A673 (cell line): Measurements from ENCODE around the gene ALPK3. TPM values are rescaled to one million over a fixed set of nuclear protein-coding genes. Genes with fewer than 3 reads are reported as not detected.

Source experiments
- BruUV-seq: library from RNA; stranded (reverse); fragments of 400-500 nt; replicated peaks from 2 replicates; lab custom pipeline; 2021; lab: Mats Ljungman, UMichigan
- CTCF ChIA-PET: fragments of 300-600 bp; sonication (Branson Sonifier 250); formaldehyde crosslinking; loops from one replicate; lab custom pipeline; 2022; ENCODE audit warnings: antibody characterized with exemption; lab: Charles Lee
- POLR2A ChIA-PET: fragments of 300-600 bp; sonication (Branson Sonifier 250); formaldehyde crosslinking; loops from one replicate; lab custom pipeline; 2022; ENCODE audit warnings: antibody characterized with exemption; ENCODE audit not compliant: low non-redundant PET; lab: Charles Lee
- DNase-seq: peaks from one replicate; pipeline ENCODE4 v3.0.0-alpha.2; 2015; ENCODE audit warnings: low spot score
- H3K27ac ChIP-seq: fragments of 200-600 bp; sonication (generic); 2 replicates; pipeline ENCODE4 v1.5.1; 2016; ENCODE audit warnings: mixed run types, low read depth, mild to moderate bottlenecking, mixed read lengths, antibody characterized with exemption, low read length; ENCODE audit not compliant: poor library complexity, severe bottlenecking
- H3K27me3 ChIP-seq: fragments of 200-600 bp; sonication (generic); replicated peaks from 2 replicates; pipeline ENCODE4 v1.6.1; 2017; ENCODE audit warnings: mixed run types, low read depth, mild to moderate bottlenecking, mixed read lengths, antibody characterized with exemption, low read length; ENCODE audit not compliant: insufficient read depth, poor library complexity
- H3K36me3 ChIP-seq: fragments of 200-600 bp; sonication (generic); 2 replicates; pipeline ENCODE4 v1.6.1; 2016; ENCODE audit warnings: mixed run types, mild to moderate bottlenecking, mixed read lengths, antibody characterized with exemption, low read length; ENCODE audit not compliant: insufficient read depth, poor library complexity, severe bottlenecking
- H3K4me1 ChIP-seq: fragments of 200-600 bp; sonication (generic); 2 replicates; pipeline ENCODE4 v1.6.1; 2017; ENCODE audit warnings: mixed run types, mild to moderate bottlenecking, mixed read lengths, antibody characterized with exemption, low read length; ENCODE audit not compliant: insufficient read depth, poor library complexity, severe bottlenecking
- H3K4me3 ChIP-seq: fragments of 200-600 bp; sonication (generic); 2 replicates; pipeline ENCODE4 v1.5.1; 2016; ENCODE audit warnings: low read depth, mixed run types, mild to moderate bottlenecking, mixed read lengths, low read length; ENCODE audit not compliant: poor library complexity, severe bottlenecking
- H3K9me3 ChIP-seq: fragments of 200-600 bp; sonication (generic); 2 replicates; pipeline ENCODE4 v1.6.1; 2016; ENCODE audit warnings: mixed run types, low read depth, mild to moderate bottlenecking, mixed read lengths, antibody characterized with exemption, low read length; ENCODE audit not compliant: poor library complexity, severe bottlenecking
- EZH2 ChIP-seq: fragments of 200-600 bp; sonication (generic); IDR thresholded peaks from 2 replicates; pipeline ENCODE4 v1.6.1; 2017; ENCODE audit warnings: borderline replicate concordance, low read depth, mild to moderate bottlenecking, mixed read lengths, antibody characterized with exemption, low read length; ENCODE audit not compliant: poor library complexity, severe bottlenecking
- intact Hi-C: fragments of 100-400 bp; cut with micrococcal nuclease; formaldehyde crosslinking; loops from one replicate; pipeline ENCODE4 v1.10.0; 2022; ENCODE audit not compliant: unreplicated experiment
- total RNA-seq: library from RNA; stranded (reverse); gene quantifications from 2 replicates; pipeline ENCODE4 v1.2.3, GENCODE V29; 2021
- TF ChIP-seq, protein P1 (sequence below): fragments of 300-800, 200-600 bp; sonication (generic); conservative IDR thresholded peaks from 2 replicates; pipeline ENCODE4 v1.5.1; 2017; ENCODE audit warnings: low read depth, mild to moderate bottlenecking, antibody characterized with exemption, low read length, moderate library complexity, mixed read lengths

Gene ALPK3
- total RNA-seq, 1 experiment from 2014 or later, result 0.67 TPM

DNA sequence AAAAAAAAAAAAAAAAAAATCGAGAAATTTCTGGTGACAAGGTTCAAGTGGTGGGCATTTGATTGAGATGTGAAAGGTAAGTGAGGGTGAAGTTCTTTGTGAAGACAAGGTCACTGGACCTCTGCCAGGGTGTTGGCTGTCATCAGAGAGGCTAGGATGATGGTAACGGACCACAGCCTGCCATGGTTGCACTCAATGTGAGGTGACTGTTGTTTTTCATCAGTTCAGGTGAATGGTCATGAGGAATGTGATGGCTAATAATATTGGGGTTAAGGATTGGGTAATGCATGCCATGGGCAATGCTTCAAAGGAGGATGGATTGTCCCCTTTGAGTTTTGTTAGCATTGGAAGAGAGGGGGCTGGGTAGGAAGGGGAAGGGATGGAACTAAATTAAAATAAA is 4.3 kb upstream of the ALPK3 start:
- Histone ChIP-seq H3K27me3 (no peaks in the 10 kb centered on the region), H3K4me3 (no peak overlapping the region), H3K27ac (no peak overlapping the region), H3K36me3 (no peaks in the 10 kb centered on the region), H3K4me1 (no peaks in the 10 kb centered on the region), H3K9me3 (no peaks in the 10 kb centered on the region)
- TF ChIP-seq, protein P1, sequence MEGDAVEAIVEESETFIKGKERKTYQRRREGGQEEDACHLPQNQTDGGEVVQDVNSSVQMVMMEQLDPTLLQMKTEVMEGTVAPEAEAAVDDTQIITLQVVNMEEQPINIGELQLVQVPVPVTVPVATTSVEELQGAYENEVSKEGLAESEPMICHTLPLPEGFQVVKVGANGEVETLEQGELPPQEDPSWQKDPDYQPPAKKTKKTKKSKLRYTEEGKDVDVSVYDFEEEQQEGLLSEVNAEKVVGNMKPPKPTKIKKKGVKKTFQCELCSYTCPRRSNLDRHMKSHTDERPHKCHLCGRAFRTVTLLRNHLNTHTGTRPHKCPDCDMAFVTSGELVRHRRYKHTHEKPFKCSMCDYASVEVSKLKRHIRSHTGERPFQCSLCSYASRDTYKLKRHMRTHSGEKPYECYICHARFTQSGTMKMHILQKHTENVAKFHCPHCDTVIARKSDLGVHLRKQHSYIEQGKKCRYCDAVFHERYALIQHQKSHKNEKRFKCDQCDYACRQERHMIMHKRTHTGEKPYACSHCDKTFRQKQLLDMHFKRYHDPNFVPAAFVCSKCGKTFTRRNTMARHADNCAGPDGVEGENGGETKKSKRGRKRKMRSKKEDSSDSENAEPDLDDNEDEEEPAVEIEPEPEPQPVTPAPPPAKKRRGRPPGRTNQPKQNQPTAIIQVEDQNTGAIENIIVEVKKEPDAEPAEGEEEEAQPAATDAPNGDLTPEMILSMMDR, result no peak
- no peak for TF ChIP-seq EZH2
- POLR2A ChIA-PET, result no interaction called here
- BruUV-seq, result no TSS peak
- no peak for DNase-seq
- CTCF ChIA-PET, result interaction anchor here (0.6 kb wide), 1 partner anchor 225 kb away, joined by 7 read pairs; no protein-coding TSS in a partner anchor
- intact Hi-C loops, result no loop called here

DNA sequence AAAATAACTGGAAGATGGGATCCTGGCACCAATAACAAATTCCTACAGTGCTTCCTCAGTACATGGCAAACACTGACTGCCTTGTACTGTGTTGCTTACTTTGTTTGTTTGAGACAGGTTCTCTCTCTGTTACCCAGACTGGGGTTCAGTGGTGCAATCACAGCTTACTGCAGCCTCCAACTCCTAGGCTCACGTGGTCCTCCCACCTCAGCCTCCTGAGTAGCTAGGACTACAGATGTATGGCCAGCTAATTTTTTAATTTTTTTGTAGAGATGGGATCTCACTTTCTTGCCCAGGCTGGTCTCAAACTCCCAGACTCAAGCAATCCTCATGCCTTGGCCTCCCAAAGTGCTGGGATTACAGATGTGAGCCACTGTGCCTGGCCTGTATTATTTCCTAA is 3.7 kb upstream of the ALPK3 start:
- Histone ChIP-seq H3K27ac (no peak overlapping the region), H3K27me3 (no peaks in the 10 kb centered on the region), H3K4me1 (peaks cover 5% of the 10 kb centered on the region), H3K4me3 (no peak overlapping the region), H3K9me3 (no peaks in the 10 kb centered on the region), H3K36me3 (no peaks in the 10 kb centered on the region)
- ChIA-PET CTCF (no interaction called here), POLR2A (no interaction called here)
- no TSS peak for BruUV-seq
- intact Hi-C loops, result no loop called here
- TF ChIP-seq, protein P1, result no peak
- no peak for TF ChIP-seq EZH2
- DNase-seq, result no peak

DNA sequence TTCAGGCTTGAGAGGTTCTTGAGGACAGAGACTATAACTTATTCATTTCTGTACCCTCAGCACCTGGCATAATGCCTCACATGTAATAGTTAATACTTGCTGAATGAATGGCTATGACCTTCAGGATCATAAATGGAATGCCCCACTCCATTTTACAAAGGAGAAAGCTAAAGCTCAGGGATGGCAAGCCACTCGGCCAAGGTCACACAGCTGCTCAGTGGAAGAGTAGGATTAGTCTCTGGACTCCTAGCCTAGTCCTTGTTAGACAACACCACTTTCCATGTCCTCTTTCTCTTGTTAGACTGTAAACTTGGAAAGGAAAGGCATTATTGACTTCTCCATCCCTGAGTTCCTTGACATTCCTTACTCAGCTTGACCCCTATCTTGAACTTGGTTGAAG is 3.2 kb upstream of the ALPK3 start:
- CTCF ChIA-PET, result no interaction called here

DNA sequence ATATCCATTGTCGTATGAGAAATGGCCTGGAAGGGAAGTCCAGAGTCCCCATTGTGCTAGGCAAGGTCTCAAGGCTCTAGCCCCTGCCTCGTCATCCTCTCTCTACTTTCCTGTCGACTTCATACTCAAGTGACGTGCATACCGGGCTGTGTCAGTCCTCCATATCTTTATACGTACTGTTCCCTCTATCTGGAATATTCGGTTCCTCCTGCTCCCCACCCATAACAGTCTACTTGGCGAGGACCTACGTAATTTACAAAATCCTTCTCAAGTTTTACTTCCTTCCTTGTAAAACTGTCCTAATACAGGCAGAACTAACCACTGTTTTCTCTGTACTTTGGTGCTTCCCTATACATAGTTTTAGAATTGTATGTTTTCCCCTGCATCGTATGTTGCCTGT is 2.2 kb upstream of the ALPK3 start:
- Histone ChIP-seq H3K4me1 (peaks cover 13% of the 10 kb centered on the region), H3K27me3 (no peaks in the 10 kb centered on the region), H3K9me3 (no peaks in the 10 kb centered on the region), H3K27ac (no peak overlapping the region), H3K36me3 (no peaks in the 10 kb centered on the region), H3K4me3 (no peak overlapping the region)
- DNase-seq, result no peak
- intact Hi-C loops, result no loop called here
- no TSS peak for BruUV-seq
- CTCF ChIA-PET, result no interaction called here
- POLR2A ChIA-PET, result no interaction called here
- TF ChIP-seq EZH2, result no peak

More for the DNA sequence above, 3.2 kb upstream of the ALPK3 start:
- no peaks in the 10 kb centered on the region for H3K9me3 ChIP-seq
- no peak for DNase-seq
- H3K36me3 ChIP-seq, result no peaks in the 10 kb centered on the region
- H3K27ac ChIP-seq, result no peak overlapping the region
- no peak for TF ChIP-seq EZH2
- no TSS peak for BruUV-seq
- no peak overlapping the region for H3K4me3 ChIP-seq
- H3K27me3 ChIP-seq, result no peaks in the 10 kb centered on the region
- POLR2A ChIA-PET, result no interaction called here
- intact Hi-C loops, result no loop called here
- peaks cover 5% of the 10 kb centered on the region for H3K4me1 ChIP-seq
